Left cardiac atrium (tissue), 4 donors: ENCODE measurements around the gene DOK3. TPM values are rescaled to one million over a fixed set of nuclear protein-coding genes. Genes with fewer than 3 reads are reported as not detected.
A peak's percentile ranks its signal among the peaks of the same experiment; 100 is the strongest.

Experiments used
- ATAC-seq, 2 donors: fragments of 200-7000 bp; cut with Tn5 transposase; one replicate each; pipeline ENCODE4 v1.9.1; 2020; ENCODE audit warnings: mild to moderate bottlenecking in 2 of 2, moderate library complexity in 2 of 2
- DNase-seq: peaks from one replicate; pipeline ENCODE4 v3.0.0-alpha.2; 2020
- intact Hi-C, 2 donors: fragments of 100-400 bp; cut with DNase I; formaldehyde crosslinking; loops; one replicate each; pipeline versions ENCODE4 v1.14.1 to v1.15.1; 2022 to 2023
- total RNA-seq, 2 donors: library from RNA; stranded (reverse); fragmentation: NEBNext Ultra II Directional; extraction: Animal tissue kit (Norgen Biotek cat#: 25700); gene quantifications; one replicate each; pipeline ENCODE4 v1.2.1, GENCODE V29; 2021
- donor health status: DM: no; HTN: yes; CAD: no.
- donor health status: DM: no; HTN: yes; CAD: no; lungs with severe emphysema.
- donor health status: DM: yes; HTN: yes; CAD: no.
- donor health status: Dilated cardiomyopathy.

Gene DOK3
- total RNA-seq, 2 donors from 2014 or later: 5.3 to 9.0 TPM

DNA sequence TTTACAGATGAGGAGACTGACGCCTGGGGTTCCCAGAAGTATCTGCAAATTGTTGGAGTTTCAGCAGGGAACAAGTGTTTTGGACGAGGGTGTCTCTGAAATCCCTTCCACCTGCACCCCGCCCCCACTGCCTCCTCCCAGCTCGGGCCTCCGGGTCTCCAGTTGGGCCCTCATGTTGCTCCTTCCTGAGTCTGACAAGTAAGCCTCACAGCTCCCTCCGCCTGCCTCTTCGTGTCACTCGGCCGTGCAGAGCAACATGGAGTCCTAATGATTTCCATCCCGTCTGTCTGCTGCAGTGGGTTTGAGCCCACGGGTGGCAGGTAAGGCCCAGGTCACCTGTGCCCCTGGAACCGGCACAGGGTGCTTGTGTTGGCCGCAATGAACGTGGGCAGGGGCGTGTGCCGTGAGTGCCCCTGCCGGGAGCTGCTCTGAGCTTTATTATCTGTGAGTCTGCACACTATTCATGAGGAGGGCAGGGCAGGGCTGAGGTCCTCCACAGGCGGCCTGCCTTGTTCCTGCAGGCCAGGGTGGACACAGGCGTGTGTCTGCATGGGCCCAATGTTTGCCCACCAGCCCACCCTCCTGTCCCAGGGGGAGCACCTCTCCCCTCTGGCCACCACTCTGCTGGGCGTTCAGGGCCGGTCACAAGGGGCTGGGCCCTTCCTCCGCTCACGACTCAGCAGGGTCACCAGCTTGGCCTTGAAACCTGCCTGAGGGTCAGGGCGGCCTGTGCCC, 6.1 kb downstream of the DOK3 start:
- intact Hi-C loops: loop anchor here in 1 of 2 donors (5.0 kb wide), 1 partner anchor 116 kb away; no protein-coding TSS in a partner anchor

DNA sequence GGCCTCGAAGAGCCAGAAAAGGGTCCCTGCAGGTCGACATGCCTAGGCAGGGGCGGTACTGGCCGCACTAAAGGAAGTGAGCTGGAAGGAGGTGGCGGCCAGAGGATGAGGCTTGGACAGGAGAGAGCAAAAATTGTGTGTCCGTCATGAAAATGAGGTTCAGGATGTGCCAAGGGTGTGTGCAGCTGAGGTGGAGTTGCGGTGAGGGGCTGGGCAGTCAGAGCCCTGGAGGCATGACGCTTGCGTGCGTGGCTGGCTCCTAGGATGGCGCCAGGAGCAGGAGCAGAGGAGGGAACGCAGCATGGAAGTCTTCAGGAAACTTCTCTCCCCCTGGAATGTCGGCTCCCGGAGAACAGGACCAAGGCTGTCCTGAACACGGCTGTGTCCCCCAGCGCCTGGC, 6.7 kb downstream of the DOK3 start:
- no peak for DNase-seq
- intact Hi-C loops: loop anchor here in 1 of 2 donors (5.0 kb wide), 1 partner anchor 116 kb away; no protein-coding TSS in a partner anchor
- ATAC-seq: no peak

More for the DNA sequence above, 6.1 kb downstream of the DOK3 start:
- DNase-seq (no peak), ATAC-seq (no peak)

DNA sequence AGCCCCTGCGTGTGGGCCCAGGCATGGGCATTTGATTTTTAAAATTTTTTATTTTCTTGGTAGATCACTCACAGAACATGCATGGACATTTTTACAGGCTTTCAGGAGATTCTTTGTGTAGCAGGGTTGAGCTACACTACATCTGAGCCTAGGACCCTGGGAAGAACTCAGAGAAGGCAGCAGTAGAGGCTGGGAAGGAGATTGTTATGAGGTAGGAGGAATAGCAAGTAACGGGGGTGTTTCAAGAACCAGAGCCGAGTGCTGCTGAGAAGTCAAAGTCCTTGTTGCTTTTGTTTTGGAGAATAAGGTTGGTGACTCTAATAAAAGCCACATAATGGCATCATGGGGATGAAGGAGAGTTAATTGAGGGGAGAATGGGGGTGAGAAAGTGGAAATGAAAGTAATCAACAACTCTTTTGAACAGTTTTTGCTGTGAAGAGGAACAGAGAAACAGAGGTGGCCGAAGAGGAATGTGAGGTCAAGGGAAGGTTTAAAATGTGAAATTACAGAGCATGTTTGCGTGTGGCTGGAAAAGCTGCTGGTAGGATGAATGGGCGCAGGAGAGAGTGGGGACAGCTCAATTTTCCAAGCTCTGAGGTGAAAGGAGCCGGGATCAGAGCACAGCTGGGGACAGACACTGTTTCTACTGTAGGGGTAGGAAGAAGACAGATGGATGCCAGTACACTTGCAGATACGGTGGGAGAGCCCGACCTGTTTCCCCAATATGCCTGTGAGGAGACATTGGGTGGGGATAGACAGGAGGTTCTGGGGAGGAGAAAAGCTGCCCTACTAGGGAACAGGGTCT, 7.5 kb downstream of the DOK3 start:
- intact Hi-C loops: loop anchor here (1.0 to 5.0 kb wide), 2 partner anchors 112 to 115 kb away; no protein-coding TSS in a partner anchor
- DNase-seq (no peak), ATAC-seq (no peak)

DNA sequence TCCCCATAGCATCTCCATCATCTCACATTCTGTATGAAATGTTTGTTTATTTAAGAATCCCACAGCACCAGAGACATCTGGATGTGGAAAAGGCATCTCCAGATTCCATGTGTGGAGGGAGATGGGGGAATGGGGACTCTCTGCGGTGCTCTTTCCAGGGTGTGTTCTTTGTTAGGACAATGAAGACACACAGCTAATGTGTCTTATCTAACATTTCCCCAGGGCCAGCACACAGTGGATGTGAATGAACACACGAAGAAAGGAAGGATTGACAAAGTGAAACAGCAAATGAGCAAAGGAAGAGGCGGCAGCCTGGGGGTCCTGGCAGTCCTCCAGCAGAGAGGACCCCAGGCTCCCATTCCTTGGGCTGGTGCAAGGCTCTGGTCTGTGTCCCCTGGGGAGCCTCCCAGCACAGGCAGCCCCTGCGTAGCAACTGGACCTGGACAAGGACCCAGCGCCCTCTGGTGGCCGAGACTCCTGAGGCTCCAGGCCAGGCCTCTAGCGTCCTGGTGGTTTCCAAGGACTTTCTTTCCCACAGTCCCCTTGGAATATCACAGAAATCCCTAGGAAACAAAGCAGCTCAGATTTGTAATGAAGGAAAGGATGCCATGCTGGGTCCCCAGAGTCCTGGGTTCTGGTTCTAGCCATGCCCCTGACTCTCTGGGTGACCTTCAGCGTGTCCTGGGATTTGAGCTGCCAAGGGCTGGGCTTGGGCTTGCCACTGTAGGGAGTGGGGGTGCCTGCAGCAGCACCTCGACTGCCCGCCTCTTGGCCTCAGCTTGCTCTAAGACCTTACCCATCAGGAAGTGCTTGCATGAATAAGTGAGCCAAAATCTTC, 8.7 kb downstream of the DOK3 start:
- intact Hi-C loops: loop anchor here (1.0 to 5.0 kb wide), 2 partner anchors 111 to 114 kb away; no protein-coding TSS in a partner anchor
- ATAC-seq (peak; percentile 11 to 13), DNase-seq (peak; percentile 94)

DNA sequence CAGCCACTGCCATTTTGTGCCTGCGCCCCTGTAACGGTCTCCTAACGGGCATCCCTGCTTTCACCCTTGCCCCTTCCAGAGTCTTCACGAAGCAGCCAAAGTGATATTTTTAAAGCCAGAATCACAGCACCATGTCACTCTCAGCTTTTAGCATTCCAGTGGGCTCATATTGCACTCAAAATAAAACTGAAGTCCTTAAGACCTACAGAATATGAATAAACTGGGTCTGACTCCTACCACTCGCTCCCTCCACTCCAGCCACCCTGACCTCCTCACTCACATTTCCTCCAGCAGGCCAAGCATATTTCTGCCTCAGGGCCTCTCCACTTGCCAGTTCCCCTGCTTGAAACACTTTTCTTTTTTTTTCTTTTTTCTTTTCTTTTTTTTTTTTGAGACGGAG, 9.8 kb downstream of the DOK3 start:
- DNase-seq: no peak
- no peak for ATAC-seq
- intact Hi-C loops: loop anchor here (2.0 to 5.0 kb wide), 3 partner anchors 41 to 113 kb away; no protein-coding TSS in a partner anchor

DNA sequence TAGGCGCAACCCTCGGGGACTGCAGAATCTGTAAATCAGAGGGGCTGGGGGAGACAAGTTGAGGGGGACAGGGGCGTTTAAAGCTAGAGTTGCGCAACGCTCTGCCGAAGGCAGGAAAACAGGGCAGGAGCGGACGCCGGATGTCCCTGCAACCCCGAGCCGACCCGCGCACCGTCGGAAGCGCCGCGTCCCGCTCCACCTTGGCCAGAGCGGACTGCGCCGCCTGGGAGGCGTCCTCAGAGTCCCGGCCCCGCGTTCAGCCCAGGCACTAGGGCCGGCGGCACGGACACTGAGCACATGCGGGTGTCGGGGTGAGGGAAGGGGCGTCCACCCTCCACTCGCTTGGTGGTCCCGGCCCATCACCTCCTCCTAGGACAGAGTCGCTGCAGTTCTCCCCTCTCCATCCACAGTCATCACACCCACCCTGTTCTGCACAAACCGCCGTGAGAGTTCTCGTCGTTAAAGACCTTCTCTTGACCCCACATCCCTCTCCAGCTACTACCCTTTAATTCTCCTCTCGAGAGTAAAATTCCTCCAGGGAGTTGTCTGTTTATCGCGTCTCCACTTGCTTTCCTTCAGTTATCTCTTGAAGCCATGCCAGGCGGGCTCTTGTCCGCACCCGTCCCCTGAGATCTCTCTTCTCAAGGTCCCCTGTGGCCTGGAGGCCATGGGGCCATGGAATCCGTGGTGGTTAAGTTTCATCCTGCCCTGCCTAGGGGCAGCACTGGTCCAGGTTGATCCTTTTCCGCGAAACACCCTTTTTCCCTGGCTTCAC, 11.4 kb downstream of the DOK3 start:
- DNase-seq (peak; percentile 65), ATAC-seq (peak in 1 of 2 donors; percentile 0)
- intact Hi-C loops: loop anchor here (2.0 kb wide), 2 partner anchors 39 to 43 kb away; no protein-coding TSS in a partner anchor

DNA sequence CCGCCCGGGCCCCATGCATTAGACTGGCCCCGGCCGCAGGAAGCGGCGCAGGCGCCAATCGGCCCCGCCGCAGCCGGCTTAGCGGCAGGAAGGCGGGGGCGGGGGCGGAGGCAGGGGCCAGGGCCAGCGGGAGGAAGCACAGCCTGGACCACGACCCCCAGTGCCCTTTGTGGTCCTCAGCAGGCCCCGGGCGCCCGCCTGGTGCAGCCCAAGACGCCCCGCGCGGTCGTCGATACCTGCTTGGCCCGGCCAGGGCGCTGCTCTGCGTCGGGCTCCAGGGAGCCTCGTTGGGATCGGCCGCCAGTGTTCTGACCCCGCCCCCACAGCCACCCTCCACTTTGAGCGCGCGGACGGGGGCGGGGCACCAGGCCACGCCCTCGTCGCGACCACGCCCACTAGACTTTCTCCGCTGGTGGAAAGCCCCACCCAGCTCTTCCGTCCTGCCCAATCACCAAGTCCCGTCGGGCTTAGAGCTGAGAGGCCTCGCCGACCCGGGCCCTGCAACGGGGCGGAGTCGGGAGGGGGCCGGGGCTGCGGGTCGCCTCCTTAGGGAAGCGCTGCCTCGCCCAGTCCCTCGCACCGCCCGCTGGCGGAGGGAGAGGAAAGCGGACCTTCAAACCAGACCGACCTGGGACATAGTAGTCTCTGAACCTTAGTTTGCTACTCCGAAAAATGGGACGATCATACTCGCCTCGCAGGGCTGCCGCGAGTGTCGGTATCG, 12.2 kb downstream of the DOK3 start, which contains the start of gene PDLIM7:
Gene PDLIM7, minus strand, starts transcription at position 313 of the 721 bp plus-strand sequence. CDS start 1,092 bp downstream, outside the sequence.
- intact Hi-C loops: loop anchor here (2.0 kb wide), 2 partner anchors 39 to 43 kb away; no protein-coding TSS in a partner anchor
- ATAC-seq (peak; percentile 80 to 87), DNase-seq (peak; percentile 96)

DNA sequence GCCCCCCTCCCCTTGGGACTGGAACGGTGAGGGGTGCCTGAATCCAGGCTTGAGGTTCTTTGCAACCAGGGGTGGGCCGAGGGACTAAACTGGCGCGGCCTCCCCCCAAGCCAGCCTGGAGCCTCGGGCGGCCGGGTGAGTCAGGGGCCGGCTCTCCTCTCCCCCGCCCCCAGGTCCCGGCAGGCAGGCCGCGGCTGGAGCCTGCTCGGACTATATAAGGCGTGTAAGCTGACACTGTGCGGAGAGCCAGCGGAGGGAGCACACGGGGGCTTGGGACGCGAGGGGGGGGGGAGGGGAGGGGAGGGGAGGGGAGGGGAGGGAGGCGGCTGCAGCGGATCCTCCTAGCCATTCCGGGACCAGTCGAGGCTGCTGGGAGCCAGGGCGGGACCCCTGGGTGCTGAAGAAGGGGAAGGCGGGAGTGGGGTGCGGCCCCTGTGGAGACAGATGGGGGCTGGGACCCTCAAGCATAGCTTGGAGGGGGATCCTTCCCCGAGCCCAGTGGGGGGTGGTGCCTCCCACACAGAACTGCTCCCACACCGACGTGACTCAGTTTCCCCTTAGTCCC, 12.8 kb downstream of the DOK3 start:
- ATAC-seq (peak; percentile 62 to 74), DNase-seq (peak; percentile 86)
- intact Hi-C loops: no loop called here

DNA sequence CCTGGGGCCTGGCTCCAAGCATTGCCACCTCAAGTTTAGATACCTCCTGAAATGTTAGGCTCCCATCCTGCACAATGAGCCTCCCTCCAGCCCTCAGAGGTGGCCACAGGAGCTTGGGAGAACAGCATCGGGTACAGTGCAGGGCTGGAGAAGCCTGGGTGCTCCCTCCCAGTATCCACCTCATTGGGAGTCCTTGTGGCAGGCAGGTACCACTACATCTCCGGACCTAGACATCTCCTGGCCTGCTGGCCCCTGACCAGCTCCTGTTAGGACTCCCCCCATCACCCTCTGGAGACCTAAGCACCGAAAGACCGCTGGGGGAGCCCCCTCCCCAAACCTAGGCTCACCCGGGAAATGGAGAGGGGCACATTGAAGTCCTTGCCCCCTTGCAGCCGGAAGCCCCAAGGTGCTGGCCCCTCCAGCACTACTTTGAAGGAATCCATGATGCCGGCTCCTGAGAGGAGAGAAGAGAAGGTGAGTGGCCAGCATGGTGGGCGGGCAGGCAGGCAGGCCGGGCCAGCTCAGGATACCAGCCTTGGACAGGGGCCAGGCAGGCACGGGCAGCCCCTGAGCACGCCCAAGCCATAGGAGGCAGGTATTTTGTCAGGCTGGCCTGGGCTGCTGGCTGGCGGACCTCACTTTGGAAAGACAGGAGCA, 13.4 kb downstream of the DOK3 start:
- no peak for DNase-seq
- intact Hi-C loops: no loop called here
- no peak for ATAC-seq

DNA sequence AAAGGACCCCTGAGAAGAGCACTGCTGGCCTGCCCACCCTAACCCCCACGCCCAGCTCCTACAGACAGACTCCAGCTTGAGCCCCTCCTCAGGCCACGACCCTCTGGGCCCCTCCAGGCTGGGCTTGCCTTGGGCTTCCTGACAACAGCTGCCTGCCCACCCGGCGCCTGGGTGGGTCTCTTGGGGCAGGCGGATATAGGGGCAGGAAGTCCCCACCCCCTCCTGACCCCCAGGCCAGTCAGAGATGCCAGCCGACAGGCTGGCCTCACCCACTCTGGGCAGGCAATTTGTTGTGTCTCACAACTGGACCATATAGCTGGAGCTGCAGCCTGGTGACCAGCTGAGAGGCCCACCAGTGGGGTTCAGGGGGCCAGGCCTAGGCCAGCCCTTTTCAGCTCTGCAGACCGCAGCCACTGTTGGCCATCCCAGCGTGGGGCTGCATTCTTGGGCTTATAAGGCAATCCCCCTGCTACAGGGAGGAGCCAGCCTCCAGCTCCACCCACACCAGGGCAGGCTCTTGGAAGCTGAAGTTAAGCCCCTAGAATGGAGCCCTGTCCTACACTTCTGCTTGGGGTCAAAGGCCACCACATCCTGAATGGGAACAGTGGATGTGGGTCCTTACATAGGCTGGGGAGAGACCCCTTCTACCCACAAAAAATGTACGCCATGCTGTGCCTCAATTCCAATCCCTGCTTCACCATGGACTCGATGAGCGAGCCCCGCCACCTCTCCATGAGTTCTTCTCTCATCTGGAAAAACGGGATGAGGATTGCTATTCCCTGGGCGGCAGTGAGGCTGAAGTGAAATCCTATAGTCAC, 14.2 kb downstream of the DOK3 start:
- DNase-seq (peak; percentile 80), ATAC-seq (peak; percentile 23 to 30)
- intact Hi-C loops: no loop called here

DNA sequence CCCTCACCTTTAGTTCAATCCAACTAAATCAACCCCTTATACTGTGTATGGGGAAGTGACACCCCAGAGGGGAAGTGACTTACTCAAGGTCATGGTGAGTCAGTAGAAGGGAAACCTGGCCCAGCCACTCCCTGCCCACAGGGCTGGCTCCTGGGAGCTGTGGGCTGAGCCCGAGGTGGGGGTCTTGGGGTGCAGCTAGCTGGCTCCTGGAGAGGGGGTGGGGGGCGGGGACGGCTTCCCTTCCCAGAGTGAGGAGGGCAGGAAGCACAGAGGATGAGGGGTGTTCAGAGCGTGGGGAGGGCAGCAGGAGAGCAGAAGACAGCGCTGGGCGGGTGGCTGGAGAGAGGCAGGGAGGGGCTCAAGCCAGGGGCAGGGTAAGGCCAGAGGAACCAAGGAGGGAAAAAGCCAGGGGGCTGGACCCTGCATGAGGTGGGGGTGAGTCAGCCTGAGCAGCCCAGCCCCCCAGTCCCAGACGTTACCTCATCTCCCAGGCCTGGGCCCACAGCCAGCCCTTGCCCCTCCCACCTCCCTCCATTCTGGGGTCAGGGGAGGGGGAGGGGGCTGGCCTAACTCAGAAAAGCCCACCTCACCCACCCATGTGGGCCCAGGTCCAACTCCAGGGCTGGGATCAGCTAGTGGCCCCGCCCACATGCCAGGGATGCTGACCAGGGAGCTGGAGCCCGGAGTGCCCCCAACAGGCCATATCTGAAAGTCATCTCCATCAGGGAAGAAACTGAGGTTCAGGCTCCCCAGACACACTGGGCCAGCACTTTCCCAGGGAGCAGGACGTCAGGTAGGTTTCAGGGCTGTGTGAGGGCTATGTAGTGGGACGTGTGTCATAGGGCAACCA, 15.1 kb downstream of the DOK3 start:
- ATAC-seq (peak in 1 of 2 donors; percentile 41), DNase-seq (peak; percentile 85)
- intact Hi-C loops: no loop called here

DNA sequence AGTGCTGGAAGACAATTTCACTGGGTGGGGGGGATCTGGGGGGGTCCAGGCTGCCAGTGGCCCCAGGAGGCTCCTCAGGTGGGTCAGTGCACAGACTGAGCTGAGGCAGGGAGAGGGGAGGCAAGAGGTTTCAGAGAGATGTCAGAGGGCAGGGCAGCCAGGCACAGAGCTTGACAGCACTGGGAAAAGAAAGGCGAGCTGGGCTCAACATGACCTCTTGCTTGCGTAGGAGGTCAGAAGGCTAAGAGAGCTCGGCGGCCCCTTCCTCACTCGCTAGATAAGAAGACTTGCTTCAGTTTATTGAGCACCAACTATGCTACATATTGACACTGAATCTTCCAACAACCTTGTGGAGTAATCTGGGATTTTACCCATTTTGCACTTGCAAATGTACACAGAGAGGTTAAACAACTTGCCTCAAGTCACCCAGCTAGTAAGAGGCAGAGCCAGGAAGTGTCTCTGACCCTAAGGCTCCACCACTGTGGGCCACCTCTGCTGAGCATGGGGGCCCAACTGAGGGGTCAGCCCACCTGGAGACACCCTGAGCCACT, 15.8 kb downstream of the DOK3 start:
- ATAC-seq (no peak), DNase-seq (no peak)
- intact Hi-C loops: no loop called here

DNA sequence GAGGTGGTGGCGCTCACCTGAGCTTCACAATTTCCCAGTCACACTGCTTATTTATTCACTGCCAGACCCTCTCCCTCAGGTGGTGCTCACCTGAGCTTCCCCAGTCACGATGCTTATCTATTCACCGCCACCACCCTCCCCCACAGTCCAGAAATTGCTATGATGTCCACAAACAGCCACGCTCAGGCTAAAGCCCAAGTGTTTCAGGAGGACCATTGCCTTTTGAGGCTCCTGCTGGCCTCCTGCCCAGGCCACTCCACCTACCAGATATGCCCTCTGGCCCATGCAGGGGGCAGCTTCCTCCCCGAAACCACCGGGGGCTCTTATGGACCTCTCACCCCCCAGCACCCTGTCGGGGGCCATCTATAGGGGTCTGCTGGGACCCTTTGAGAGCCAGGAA, 16.8 kb downstream of the DOK3 start:
- intact Hi-C loops: no loop called here
- ATAC-seq: no peak

DNA sequence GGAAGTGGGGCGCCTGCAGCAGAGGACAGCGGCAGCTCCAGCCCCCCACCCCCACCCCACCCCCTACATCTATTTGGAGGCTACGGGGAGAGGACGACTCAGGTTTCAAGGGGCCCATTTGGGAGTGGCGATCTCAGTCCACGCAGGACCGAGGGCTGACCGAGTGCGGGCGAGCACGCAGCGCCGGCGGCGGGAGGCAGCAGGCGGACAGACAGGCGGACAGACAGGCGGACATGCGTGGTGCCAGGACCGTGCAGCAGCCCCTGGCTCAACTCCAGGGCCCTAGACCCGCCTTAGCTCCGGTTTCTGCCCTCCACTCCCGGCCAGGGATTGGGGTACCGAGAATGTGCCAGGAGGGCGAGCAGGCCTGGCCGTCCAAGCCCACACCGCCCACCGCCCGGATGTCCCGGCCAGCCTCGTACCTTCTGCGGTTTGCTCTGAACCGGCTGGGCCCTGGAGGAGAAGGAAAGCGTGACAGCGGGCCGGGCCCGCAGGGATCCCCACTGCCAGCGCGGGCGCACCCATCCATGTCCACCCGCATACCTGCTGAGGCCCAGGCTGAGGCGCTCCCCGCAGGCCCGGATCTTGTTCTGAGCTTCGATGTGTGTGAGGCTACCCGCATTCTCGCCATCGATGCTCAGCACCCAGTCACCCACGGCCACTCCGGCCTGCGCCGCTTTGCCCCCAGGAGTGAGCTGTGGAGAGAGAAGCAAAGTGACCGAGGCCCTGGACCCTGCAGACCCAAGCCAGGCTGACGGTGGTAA, 17.5 kb downstream of the DOK3 start:
- intact Hi-C loops: no loop called here
- DNase-seq (no peak), ATAC-seq (no peak)

More for the DNA sequence above, 16.8 kb downstream of the DOK3 start:
- DNase-seq: no peak
